ENCODE data around the gene UCK1.
"Not testable (repeated sequence)": the region's sequence is repeated elsewhere in the genome, so short reads cannot be mapped to it uniquely, and the experiment has no call there.

Gene UCK1

GRCh38 chr9:131559421-131560000, 28.4 kb upstream of the UCK1 start:
- no peak for TF ChIP-seq CTCF (conservative IDR thresholded peaks at IDR 0.05; ENCODE audit: low read depth, low read length)
- no peak overlapping the region for H3K4me3 ChIP-seq (ENCODE audit: low read depth, low read length)
- DNase-seq (ENCODE audit: low read depth), result no peak

- TF ChIP-seq CTCF (conservative IDR thresholded peaks at IDR 0.05; ENCODE audit: low read depth, low read length), result no peak
- H3K4me3 ChIP-seq (ENCODE audit: low read depth, low read length), result no peak overlapping the region
- no peak for DNase-seq (ENCODE audit: low read depth)
These were observed 26.9 kb upstream of the UCK1 start for GRCh38 chr9:131557855-131558548.

GRCh38 chr9:131555841-131556673, 25.0 kb upstream of the UCK1 start:
- H3K4me3 ChIP-seq (ENCODE audit: low read depth, low read length), result no peak overlapping the region
- DNase-seq (ENCODE audit: low read depth), result no peak

GRCh38 chr9:131554843-131555351, 23.8 kb upstream of the UCK1 start:
- no peak for TF ChIP-seq CTCF (conservative IDR thresholded peaks at IDR 0.05; ENCODE audit: low read depth, low read length)
- DNase-seq (ENCODE audit: low read depth), result no peak
- H3K4me3 ChIP-seq (ENCODE audit: low read depth, low read length), result no peak overlapping the region

More at GRCh38 chr9:131555841-131556673, 25.0 kb upstream of the UCK1 start:
- no peak for TF ChIP-seq CTCF (conservative IDR thresholded peaks at IDR 0.05; ENCODE audit: low read depth, low read length)

- H3K4me3 ChIP-seq (ENCODE audit: low read depth, low read length), result no peak overlapping the region
- no peak for DNase-seq (ENCODE audit: low read depth)
- TF ChIP-seq CTCF (conservative IDR thresholded peaks at IDR 0.05; ENCODE audit: low read depth, low read length), result no peak
These were observed 23.2 kb upstream of the UCK1 start for GRCh38 chr9:131554087-131554842.

GRCh38 chr9:131552030-131552429, 21.0 kb upstream of the UCK1 start:
- H3K4me3 ChIP-seq (ENCODE audit: low read depth, low read length), result no peak overlapping the region
- DNase-seq (ENCODE audit: low read depth), result no peak
- TF ChIP-seq CTCF (conservative IDR thresholded peaks at IDR 0.05; ENCODE audit: low read depth, low read length), result no peak

GRCh38 chr9:131550465-131550864, 19.4 kb upstream of the UCK1 start:
- not testable (repeated sequence) for DNase-seq (ENCODE audit: low read depth); H3K4me3 ChIP-seq (ENCODE audit: low read depth, low read length)

GRCh38 chr9:131549186-131549585, 18.1 kb upstream of the UCK1 start:
- DNase-seq (ENCODE audit: low read depth); H3K4me3 ChIP-seq (ENCODE audit: low read depth, low read length): not testable (repeated sequence)
